Tibial nerve (tissue), 4 donors: Measurements from ENCODE around the gene GHRH. TPM values are rescaled to one million over a fixed set of nuclear protein-coding genes. Genes with fewer than 3 reads are reported as not detected.

ENCODE experiments used
- DNase-seq, 2 donors: peaks; one replicate each; pipeline ENCODE4 v3.0.0-alpha.2; 2019; ENCODE audit warnings: low spot score in 2 of 2
- H3K27ac ChIP-seq, 4 donors: fragments of 200-600 bp; sonication (generic) in 3 of 4; one replicate each; pipeline ENCODE4 v1.5.1; 2017 to 2019; ENCODE audit warnings: mild to moderate bottlenecking in 1 of 4
- H3K27me3 ChIP-seq, 2 donors: fragments of 200-600 bp; sonication (generic) in 1 of 2; one replicate each; pipeline versions ENCODE4 v1.5.1 to v1.6.0; 2017 to 2019
- H3K36me3 ChIP-seq, 3 donors: fragments of 200-600 bp; sonication (generic); one replicate each; pipeline ENCODE4 v1.5.1; 2018 to 2019
- H3K4me1 ChIP-seq, 4 donors: fragments of 200-600 bp; sonication (generic) in 3 of 4; one replicate each; pipeline ENCODE4 v1.5.1; 2017 to 2019
- H3K4me3 ChIP-seq, 4 donors: fragments of 200-600 bp; sonication (generic) in 3 of 4; one replicate each; pipeline ENCODE4 v1.5.1; 2017 to 2019; ENCODE audit warnings: mild to moderate bottlenecking in 1 of 4, moderate library complexity in 1 of 4
- H3K9me3 ChIP-seq, 4 donors: fragments of 200-600 bp; sonication (generic) in 3 of 4; one replicate each; pipeline ENCODE4 v1.5.1; 2017 to 2019
- EP300 ChIP-seq, 2 donors: sonication (generic); formaldehyde crosslinking; IDR thresholded peaks; one replicate each; pipeline ENCODE4 v1.6.1; 2017; ENCODE audit warnings: antibody characterized with exemption in 2 of 2, mild to moderate bottlenecking in 1 of 2
- POLR2A ChIP-seq, 2 donors: fragments of 450-650 bp; IDR thresholded peaks; one replicate each; pipeline ENCODE4 v1.6.1; 2017; ENCODE audit warnings: antibody characterized with exemption in 2 of 2, mild to moderate bottlenecking in 2 of 2, moderate library complexity in 2 of 2
- WGBS, 2 donors: methylation state at CpG; one replicate each; pipeline ENCODE4 v1.1.5; 2018; 5-methylcytosine and 5-hydroxymethylcytosine counted together
- total RNA-seq, 4 donors: library from RNA; depleted of rRNA; stranded (reverse); fragments of >200 nt; gene quantifications; one replicate each; pipeline ENCODE4 v1.1.0, GENCODE V29; 2016
- TF ChIP-seq, protein P1 (sequence below), 5 experiments: fragments of 200-600 bp in 3 of 5; fragments of 450-650 bp in 2 of 5; sonication (generic) in 3 of 5; IDR thresholded peaks; one replicate each; pipeline ENCODE4 v1.5.1; 2016 to 2019; ENCODE audit warnings: antibody characterized with exemption in 5 of 5, mild to moderate bottlenecking in 3 of 5, moderate library complexity in 2 of 5

The GHRH gene
- total RNA-seq, 4 donors from 2014 or later: not detected

DNA sequence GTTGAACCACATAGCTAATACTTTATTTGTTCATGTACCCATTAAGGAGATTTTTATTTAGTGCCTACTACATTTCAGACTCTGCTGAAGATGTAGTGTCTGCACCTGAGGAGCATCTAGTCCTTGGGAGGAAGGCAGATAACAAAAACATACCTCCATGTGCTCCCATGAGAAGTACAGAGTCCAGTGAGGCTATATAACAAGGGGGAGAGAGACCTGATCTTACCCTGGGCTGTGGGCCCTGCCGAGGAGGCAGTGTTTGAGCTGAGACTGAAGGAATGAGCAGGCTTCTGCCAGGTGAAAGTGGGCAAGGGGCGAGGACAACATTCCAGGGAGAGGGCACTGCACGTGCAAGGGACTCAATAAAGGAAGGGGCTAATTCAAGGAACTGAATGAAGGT, 39.9 kb upstream of the GHRH start:
- H3K4me3 ChIP-seq: no peak overlapping the region
- DNase-seq: no peak
- H3K27me3 ChIP-seq: no peaks in the 10 kb centered on the region
- H3K27ac ChIP-seq: no peak overlapping the region
- TF ChIP-seq, protein P1, sequence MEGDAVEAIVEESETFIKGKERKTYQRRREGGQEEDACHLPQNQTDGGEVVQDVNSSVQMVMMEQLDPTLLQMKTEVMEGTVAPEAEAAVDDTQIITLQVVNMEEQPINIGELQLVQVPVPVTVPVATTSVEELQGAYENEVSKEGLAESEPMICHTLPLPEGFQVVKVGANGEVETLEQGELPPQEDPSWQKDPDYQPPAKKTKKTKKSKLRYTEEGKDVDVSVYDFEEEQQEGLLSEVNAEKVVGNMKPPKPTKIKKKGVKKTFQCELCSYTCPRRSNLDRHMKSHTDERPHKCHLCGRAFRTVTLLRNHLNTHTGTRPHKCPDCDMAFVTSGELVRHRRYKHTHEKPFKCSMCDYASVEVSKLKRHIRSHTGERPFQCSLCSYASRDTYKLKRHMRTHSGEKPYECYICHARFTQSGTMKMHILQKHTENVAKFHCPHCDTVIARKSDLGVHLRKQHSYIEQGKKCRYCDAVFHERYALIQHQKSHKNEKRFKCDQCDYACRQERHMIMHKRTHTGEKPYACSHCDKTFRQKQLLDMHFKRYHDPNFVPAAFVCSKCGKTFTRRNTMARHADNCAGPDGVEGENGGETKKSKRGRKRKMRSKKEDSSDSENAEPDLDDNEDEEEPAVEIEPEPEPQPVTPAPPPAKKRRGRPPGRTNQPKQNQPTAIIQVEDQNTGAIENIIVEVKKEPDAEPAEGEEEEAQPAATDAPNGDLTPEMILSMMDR (IDR thresholded peaks at IDR 0.05): no peak
- TF ChIP-seq POLR2A (IDR thresholded peaks at IDR 0.05): no peak
- TF ChIP-seq EP300 (IDR thresholded peaks at IDR 0.05): no peak
- H3K9me3 ChIP-seq: no peaks in the 10 kb centered on the region
- peaks cover 0 to 57% (median 8%) of the 10 kb centered on the region in 3 donors for H3K36me3 ChIP-seq
- peaks cover 0 to 49% (median 7%) of the 10 kb centered on the region in 4 donors for H3K4me1 ChIP-seq
- 94 to 97% methylated on average over 3 of the region's 3 CpGs for WGBS, 2 donors

DNA sequence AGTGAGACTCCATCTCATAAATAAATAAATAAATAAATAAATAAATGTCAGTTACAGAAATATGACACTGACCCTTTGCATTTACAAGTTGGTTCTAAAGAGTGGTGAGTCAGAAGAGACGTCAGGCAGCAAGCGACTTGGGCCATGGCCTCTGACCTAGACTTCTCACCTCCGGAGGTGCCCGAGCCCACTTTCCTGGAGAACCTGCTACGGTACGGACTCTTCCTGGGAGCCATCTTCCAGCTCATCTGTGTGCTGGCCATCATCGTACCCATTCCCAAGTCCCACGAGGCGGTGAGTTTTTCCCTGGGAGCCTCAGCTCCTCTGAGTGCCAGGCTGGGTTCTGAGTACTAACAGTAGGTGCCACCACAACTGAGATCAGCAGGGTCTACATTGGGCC, 39.5 kb upstream of the GHRH start:
- TF ChIP-seq EP300 (IDR thresholded peaks at IDR 0.05) (no peak), POLR2A (IDR thresholded peaks at IDR 0.05) (no peak)
- TF ChIP-seq, protein P1 (IDR thresholded peaks at IDR 0.05): no peak
- Histone ChIP-seq H3K9me3 (no peaks in the 10 kb centered on the region), H3K4me3 (no peak overlapping the region), H3K36me3 (peaks cover 0 to 57% (median 8%) of the 10 kb centered on the region in 3 donors), H3K27me3 (no peaks in the 10 kb centered on the region), H3K27ac (no peak overlapping the region), H3K4me1 (peaks cover 0 to 48% (median 9%) of the 10 kb centered on the region in 4 donors)
- WGBS, 2 donors: 89 to 91% methylated on average over 9 of the region's 9 CpGs
- no peak for DNase-seq

DNA sequence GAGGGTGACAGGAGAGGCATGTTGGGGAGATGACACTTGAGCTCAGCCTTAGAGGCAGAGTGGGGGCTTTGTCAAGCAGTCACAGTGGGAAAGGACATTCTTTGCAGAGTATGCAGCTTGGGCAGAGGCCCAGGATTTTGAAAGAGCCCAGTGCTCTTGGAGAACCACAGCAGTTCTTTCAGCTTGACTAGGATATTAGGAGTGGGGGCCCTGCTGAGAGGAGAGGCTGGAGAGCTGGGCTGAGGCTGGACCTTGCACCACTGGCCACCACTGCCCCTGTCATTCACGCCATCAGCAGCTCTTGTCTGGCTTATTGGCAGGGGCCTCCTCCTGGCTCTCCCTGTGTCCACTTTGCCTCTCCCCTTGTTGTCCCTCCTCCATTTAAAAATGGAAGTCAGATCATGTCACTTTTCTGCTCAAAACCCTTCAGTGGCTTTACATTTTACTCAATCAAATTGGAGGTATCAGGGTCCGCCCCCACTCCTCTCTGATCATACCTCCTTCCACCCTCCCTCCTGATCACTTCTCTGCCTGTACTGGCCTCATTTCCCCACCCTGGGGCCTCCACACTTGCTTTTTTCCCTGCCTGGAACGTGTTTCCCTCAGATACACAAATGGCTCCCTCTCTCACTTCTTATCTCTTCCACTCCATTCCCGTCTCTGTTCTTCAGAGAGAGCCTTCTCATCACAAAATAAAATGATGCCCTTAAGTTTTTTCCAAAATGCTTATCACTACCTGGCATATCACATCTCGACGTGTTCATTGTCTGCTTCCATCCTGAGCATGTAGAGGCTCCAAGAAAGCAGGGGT, 38.3 kb upstream of the GHRH start:
- TF ChIP-seq, protein P1 (IDR thresholded peaks at IDR 0.05): no peak
- TF ChIP-seq POLR2A (IDR thresholded peaks at IDR 0.05): no peak
- TF ChIP-seq EP300 (IDR thresholded peaks at IDR 0.05): no peak
- Histone ChIP-seq H3K36me3 (peaks cover 0 to 57% (median 8%) of the 10 kb centered on the region in 3 donors), H3K27ac (peak overlapping the region in 2 of 4 donors; percentile 15 to 55), H3K4me1 (peaks cover 0 to 48% (median 16%) of the 10 kb centered on the region in 4 donors), H3K9me3 (no peaks in the 10 kb centered on the region), H3K4me3 (no peak overlapping the region), H3K27me3 (no peaks in the 10 kb centered on the region)
- 79 to 81% methylated on average over 6 of the region's 6 CpGs for WGBS, 2 donors
- DNase-seq: no peak

DNA sequence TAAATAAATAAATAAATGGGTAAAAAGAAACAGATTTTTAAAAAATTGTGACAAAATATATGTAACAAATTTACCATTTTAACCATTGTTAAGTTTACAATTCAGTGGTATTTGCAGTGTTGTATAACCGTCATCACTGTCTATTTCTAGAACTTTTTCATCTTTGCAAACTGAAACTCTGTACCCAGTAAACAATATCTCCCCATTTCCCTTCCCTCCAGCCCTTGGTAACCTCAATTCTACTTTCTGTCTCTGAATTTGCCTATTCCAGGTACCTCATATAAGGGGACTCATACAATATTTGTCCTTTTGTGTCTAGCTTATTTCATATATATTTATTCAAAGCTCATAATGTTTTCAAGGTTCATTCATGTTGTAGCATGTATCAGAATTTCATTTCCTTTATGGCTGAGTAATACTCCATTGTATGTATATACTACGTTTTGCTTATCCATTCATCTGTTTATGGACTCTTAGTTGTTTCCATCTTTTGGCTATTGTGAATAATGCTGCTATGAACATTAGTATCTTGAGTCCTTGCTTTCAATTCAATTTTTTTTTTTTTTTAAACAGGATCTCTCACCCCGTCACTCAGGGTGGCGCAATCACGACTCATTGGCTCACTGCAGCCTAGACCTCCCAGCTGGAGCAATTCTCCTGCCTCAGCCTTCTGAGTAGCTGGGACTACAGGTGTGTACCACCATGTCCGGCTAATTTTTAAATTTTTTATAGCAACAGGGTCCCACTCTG, 36.8 kb upstream of the GHRH start:
- no peak overlapping the region for H3K27ac ChIP-seq
- peak in 1 of 2 donors; percentile 10 for DNase-seq

More for the DNA sequence above, 36.8 kb upstream of the GHRH start:
- H3K27me3 ChIP-seq: no peaks in the 10 kb centered on the region
- H3K9me3 ChIP-seq: peaks cover 0 to 4% (median 0%) of the 10 kb centered on the region in 4 donors
- TF ChIP-seq EP300 (IDR thresholded peaks at IDR 0.05) (no peak), POLR2A (IDR thresholded peaks at IDR 0.05) (no peak)
- TF ChIP-seq, protein P1 (IDR thresholded peaks at IDR 0.05): no peak
- H3K4me3 ChIP-seq: no peak overlapping the region
- WGBS, 2 donors: 80% methylated on average over 6 of the region's 6 CpGs
- peaks cover 0 to 58% (median 8%) of the 10 kb centered on the region in 3 donors for H3K36me3 ChIP-seq
- peaks cover 0 to 49% (median 17%) of the 10 kb centered on the region in 4 donors for H3K4me1 ChIP-seq
